GM18870 (cell line): ENCODE measurements around the gene COX10.
"Not testable (repeated sequence)": the region's sequence is repeated elsewhere in the genome, so short reads cannot be mapped to it uniquely, and the experiment has no call there.

Experiments used
- ATAC-seq: cut with Tn5 transposase; IDR thresholded peaks from one replicate; pipeline ENCODE4 v1.9.1; 2021; ENCODE audit warnings: moderate library complexity; ENCODE audit not compliant: unreplicated experiment

The COX10 gene

DNA sequence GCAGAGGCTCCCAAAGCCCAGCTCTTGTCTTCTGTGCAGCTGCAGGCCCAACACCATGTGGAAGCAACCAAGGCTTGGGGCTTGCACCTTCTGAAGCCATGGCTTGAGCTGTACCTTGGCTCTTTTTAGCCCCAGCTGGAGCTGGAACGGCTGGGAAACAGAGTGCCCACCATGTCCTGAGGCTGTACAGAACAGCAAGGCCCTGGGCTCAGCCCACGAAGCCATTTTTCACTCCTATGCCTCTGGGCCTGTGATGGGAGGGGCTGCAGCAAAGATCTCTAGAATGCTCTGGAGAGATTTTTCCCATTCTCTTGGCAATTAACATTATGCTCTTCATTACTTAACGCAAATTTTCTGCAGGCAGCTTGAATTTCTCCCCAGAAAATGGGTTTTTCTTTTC is 99.3 kb downstream of the COX10 start:
- no peak for ATAC-seq

DNA sequence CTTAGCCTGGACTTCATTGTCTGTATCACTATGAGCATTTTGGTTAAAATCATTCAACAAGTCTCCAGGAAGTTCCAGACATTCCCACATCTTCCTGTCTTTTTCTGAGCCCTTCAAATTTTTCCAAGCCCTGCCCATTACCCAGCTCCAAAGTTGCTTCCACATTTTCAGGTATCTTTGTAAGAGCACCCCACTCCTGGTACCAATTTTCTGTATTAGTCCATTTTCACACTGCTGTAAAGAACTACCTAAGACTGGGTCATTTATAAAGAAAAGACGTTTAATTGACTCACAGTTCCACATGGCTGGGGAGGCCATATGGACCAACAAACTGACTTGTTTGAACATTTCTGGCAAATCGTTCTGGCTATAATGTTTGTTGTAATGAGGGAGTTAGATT is 100.0 kb downstream of the COX10 start:
- ATAC-seq = no peak

DNA sequence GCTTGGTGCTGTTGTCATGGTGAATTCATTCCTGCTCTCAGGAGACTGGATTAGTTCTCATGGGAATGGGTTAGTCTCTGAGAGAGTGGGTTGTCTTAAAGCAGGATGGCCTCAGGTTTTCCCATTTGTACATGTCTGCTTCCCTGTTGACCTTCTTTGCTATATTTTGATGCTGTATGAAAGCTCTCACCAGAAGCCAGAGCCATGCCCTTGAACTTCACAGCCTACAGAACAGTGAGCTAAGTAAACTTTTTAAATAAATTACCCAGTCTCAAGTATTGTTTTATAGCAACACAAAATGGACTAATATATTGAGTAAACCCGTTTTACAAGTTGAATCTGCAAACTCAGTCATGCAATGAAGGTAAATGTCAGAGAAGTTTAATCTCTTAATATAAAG is 100.6 kb downstream of the COX10 start:
- ATAC-seq = no peak

DNA sequence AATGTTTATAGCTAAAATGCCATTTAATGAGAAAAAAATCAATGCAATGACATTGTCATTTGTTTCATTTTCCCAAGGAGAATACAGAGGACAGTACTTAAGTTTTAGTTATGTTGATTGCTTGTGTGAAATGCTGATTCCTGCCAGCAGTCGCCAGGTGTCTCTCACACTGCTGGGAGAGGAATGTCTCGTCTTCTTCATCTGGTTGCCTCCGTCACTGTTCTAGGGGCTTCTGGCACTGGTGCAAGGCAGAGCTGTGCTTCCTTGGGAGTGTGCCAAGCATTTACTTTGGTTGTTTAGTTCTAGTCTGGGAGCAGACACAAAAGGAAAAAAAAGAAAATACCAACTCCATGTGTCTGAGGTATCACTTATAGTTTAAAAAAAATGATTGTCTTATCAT is 107.7 kb downstream of the COX10 start:
- not testable (repeated sequence) for ATAC-seq

DNA sequence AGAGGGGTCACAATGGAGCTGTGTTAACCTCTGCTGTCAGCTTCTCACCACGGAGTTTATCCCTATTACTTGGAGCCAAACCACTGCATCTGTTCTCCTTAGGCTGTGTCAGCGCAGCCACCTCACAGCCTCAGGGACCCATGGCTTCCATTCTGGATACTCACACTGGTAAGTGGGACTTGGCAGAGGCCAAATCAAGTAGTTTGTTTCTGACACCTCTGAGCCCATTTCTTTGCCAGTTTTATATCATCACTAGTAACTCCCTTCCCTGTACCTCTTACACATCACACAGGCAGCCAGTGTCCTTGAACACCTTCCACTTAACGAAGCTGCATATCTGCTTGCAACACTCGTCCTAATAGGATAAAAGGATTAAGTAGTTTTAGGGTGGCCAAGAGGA is 108.5 kb downstream of the COX10 start:
- not testable (repeated sequence) for ATAC-seq

DNA sequence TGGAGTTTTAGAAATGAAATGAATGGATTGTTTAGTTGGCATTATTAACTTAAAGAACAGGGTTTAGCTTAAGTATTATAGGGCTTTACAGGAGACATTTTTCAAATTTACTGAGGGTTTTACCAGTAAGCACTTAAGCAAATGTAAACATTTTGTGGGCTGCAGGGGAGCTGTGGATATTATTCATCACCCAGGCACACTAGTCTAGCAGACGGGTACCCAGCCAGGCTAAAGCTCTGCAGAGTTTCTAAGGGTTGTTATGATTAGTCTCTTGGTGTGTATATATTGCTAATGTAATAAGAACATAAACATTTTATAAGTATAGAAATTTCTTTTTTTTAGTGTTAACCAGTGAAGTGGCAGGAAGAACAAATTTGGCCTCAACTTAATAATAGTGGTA is 110.6 kb downstream of the COX10 start:
- ATAC-seq = not testable (repeated sequence)

DNA sequence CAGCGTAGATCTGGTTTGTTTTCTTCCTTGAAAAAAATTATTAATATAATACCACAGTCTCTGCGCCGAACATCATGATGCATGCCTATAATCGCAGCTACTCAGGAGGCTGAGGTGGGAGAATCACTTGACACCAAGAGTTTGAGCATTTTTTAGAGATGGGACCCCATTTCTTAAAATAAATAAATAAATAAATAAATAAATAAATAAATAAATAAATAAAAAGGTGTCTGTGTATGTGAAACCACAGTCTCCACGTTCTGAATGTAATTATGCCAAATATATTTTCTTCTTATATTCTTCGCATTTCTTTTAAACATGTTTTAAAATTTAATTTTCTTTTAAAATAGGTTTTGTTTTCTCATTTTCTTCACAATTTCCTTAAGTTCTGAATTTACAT is 112.8 kb downstream of the COX10 start:
- not testable (repeated sequence) for ATAC-seq

DNA sequence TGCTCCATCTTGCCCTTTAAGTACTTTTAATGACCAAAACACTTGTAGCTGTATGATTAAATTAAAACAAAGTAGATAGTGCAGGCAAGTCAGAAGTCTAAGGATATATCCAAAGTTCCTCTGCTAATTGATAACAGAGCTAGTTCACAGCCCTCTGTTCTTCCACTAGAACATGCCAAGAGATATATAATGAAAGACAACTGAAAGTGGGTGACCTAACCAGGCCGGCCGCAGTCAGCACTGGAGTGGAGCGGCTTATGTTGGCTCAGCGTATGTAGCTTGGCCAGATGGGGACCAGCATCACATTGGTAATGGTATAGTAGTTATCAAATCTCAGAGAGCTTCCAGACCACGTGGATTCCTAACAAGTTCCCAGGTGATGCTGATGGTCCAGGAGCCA is 115.2 kb downstream of the COX10 start:
- not testable (repeated sequence) for ATAC-seq

DNA sequence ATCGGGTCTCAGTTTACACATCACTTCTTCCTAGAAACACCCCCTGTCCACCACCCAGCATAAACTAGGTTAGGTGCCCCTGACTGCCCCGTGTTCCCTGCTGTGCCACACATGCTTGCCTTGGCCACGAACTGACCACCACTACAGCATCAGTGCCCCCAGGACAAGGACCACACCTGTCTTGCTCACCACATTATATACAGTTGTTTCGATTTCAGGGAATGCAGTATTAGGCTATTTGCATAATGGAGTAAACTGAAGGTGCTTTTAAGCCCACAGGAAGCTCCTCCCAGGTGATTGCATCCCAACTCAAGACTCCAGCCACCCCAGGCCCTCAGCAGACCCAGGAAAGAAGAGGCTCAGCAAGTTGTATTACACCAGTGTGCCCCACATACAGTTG is 117.1 kb downstream of the COX10 start:
- ATAC-seq = not testable (repeated sequence)

DNA sequence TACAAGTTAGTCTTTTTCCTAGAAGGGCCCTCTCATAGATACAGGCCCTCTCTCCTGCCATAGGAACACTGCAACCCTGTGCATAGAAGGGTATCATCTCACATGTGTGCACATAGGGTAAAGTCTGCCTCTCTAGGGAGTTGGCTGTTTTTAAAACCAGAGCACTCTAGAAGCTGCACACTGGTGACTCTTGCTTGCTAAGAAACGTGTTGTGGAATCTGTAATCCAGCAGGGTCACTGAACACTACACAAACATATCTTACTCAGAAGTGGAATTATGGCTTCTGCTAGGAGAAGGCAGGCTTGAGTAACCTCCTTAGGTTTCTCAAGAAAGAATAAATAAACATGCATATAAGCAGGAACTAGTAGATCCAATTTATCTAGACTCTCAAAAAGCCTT is 121.5 kb downstream of the COX10 start:
- ATAC-seq = not testable (repeated sequence)

DNA sequence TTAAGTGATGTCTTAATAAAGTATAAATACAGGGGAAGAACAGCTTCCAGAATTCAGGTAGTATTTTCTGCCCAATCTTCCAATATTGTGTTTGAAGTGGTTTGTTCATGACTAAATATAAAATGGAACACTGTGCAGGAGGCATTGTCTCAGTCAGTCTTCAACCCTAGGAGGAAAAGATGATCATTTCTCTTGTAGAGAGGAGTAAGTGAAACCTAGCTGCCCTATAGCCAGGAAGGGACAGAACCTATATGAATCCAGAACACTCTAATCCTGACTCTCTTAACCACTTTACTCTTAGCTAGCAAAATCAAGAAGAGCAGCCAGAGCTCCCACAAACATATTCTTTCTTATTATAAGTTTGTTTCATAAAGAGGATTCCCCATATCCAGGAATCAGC is 122.2 kb downstream of the COX10 start:
- ATAC-seq = not testable (repeated sequence)

DNA sequence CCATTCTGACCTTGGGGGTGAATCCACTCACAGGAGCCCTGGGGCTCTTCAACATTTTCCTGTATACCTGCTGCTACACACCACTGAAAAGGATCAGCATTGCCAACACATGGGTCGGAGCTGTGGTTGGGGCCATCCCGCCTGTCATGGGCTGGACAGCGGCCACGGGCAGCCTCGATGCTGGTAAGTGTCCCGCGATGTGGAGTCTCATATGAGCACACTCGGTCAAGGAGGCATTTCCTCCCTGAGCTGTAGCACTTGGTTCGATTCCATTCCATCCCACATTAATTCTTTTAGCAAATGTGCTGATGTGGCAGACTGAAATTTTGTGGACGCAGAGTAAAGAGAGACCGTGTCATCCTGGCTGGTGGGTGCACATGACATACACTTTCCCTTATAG is 122.7 kb downstream of the COX10 start:
- not testable (repeated sequence) for ATAC-seq

DNA sequence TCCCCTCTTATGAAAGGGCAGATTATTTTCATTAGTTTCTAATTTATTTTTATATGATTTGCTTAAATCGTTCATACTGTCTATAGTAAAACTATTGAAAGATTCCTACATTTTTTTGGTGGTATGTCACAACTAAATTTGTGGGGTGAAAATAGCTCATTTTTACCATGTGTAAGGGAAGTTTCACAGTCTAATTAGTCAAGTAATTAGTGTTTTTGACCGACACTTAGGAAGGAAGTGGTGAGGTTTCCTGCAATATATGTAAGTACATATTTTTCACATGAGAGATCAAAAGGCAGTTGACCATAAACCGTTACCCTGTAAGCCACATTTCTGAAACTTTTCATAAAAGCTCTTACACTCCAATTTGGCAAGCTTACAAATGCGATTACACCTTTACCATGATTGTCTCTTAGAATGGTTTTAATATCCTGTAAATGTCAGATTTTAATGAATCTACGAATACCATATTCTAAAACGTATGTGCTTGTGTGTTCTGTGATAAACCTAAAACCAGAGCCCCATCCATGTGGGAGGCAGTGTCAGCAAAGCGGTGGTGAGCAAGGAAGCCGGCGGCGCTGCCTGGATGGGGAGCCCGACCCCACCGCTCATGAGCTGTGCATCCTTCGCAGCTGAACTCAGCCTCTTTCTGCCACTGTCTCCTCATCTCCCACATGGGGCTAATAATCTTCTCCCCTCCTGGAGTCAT is 123.5 kb downstream of the COX10 start:
- peak; percentile 45 for ATAC-seq

DNA sequence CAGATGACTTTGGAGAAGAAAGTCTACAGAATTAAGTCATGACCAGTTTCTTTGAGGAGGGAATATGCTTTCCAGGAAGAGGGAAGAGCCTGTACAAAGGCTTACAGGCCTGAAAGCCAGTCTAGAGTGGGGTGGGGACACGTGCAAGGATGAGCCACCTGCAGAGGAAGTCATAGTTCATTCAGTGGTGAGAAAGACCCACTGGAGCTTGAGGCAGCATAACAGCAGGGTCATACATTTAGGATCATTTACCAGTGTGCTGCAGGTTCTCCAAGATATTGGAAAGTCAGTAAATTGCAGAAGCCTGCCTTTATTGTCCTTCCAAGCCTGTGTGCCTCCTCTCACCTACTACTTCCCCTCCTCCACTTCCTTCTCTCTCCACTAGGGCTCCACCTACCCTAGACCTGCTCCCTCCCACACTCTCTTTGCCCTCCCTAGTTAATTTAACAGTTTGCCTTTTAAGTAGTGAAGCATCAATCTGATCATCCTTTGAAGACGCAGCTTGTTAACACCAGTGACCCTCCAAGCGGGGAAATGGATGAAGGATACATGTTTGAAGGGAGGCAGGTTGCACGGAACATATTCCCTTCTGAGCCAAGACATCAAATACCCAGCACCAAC is 127.2 kb downstream of the COX10 start:
- ATAC-seq = no peak

DNA sequence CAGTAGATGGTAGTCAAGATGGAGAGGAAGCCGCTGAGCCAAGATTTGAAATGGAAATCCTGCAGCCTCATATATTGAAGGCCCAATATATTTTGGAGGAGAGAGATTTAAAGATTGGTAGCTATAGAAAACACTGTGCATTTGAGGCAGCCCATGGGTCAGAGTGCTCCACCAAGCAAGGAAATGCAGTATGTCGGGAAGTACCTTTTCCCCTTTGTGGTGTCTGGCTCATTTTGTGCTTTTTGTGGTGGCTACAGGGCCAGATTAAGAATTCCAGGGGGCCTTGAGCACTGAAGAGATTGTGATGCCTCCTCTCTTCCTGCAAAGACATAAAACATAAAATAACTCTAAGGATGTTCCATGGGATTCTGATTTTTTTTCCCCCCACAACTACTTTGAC is 127.8 kb downstream of the COX10 start:
- no peak for ATAC-seq

DNA sequence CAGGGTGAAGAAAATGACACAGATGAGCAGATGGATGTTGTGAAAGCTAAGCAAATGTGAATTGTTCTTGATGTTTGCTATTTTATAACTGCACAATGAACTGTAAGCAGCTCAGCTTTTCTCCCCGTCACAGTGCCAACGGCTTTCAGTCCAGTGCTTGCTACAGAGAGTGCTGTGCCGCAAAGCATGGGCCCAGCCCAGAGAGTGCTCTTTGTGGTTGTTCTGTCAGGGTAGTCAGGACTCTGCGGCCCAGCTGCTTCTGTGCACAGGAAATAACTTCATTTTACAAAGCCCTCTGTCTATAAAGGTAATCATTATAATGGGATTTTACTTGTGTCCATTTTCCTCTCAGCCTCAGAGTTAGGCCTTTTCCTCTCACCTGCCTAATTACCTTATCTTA is 128.3 kb downstream of the COX10 start:
- no peak for ATAC-seq

DNA sequence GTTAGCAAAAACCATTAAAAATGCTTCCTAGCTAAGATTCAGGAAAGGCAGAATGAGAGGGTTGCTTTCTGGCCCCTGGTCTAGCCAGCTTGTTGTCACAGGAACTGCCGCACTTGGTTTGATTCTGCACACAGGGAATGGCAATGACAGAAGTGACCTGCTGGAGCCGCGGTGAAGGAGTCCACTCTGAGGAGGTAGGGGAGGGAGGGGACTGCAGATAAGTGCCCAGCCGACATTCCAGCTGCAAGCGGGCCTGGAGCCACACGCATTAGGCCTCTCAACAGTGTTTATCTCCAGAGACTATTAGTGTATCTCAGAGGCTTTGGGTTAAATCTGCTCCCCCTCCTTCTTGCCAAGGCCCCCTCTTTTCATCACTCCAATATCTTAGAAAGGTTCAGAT is 128.7 kb downstream of the COX10 start:
- ATAC-seq = no peak

DNA sequence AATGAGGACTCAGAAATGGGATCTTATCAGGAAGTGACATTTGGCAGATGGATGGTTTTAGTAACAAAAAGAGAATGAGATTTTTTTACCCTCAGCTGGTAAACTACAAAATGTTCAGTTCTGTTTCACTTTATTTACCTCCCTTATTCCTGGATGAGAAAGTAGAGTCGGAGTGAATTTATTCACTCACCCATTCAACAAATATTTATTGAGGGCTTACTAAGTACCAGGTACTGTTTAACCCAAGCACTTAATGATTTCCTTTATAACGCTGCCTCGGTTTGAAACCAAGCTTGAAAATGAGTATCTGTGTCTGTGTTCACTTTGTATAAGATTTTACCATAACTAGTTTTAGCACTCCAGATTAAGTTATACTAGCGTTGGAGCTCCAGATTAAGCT is 129.3 kb downstream of the COX10 start:
- ATAC-seq = no peak

DNA sequence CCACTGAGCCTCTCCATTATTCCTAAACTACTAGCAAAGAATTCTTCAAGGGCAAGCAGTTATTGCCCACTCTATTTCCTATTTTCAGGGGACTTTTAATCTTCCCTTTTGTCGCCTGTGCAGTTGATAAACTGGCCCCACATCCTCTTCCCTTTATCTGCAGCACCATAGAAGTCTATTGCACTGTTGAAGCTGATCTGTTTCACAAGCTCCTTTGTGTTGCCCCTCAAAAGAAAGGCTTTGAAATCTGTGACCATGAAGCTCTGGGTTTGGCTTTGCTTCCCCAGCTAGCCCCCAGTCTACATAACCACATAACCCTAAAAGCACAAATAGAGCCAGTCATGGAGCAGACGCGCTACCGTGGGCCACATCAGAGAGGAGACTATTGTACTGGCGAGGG is 130.3 kb downstream of the COX10 start:
- ATAC-seq = no peak

DNA sequence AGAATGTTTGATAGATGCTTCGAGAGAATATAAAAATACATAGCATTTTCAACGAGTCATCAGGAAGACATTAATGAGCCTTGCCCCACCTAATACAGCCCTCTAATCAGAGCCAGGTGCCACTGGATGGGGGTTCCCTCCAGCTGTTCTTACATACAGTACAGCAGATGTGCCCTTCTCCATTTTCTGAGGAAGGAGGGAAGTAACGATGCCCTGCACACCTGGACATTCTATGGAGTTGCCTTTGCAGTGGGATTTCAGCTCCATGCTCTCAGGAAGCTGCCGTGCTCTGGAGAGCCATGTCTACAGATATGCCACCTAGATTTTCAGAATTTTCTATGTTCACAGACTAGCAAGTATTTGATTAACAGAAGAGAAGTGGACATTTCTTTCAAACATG is 131.1 kb downstream of the COX10 start:
- no peak for ATAC-seq

DNA sequence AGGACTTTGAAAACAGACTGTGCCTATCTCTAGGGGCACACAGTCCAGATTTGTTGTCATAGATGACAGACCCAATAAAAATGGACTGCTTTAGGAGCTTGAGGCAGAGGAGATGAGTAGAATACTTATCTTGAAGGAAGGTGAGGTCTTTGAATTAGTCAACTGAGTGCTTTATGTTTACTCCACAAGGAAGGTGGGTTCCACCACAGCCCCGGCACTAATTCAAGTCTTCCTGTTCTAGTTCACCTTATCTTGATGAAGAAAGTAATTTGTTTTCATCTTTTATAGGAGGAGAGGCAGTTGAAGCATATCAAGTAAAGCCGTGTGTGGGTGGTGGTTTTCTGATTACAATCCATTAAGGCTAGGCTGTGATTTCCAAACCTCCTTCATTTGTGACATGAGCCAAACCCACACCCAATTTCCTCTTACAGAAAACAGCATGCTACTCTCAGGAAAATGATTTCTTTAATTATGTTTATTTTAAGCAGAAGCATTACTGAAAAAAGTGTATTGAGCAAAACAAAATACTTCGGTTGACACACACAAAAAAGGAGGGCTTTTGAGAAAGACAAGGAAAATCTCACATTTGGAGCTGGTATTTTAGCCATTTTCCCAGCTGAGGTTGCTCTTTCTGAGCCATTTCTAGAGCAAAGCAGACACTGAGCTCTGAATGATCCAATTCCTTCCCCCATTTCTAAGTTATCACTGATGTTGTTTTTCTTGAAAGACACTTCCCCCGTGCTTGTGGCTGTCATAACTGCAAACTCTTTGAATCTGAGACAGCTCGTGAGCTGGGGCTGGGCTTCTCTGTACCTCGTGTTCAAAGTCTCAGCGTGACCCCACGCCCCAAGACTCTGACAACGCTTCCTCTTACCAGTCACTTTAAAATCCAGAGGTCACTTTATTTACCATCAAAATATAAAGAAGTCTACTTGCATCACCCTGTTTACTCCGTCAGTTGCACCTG is 132.0 kb downstream of the COX10 start:
- no peak for ATAC-seq

DNA sequence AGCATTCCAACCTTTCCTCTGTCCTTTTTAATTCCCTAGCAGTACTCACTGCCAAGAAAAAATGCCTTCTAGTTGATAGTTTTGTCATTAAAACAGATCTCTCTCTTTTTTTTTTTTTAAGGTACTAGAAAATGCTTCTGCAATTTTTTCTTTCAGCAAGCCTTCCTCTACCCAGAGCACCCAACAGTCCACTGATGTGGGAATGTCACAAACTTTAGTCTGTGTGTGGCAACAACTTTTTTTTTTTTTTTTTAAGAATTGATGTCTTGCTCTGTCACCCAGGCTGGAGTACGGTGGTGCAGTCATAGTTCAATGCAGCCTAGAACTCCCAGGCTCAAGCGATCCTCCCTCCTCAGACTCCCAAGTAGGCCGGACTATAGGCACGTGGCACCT is 132.7 kb downstream of the COX10 start:
- ATAC-seq = no peak
